Keratinocyte (primary cell): Measurements from ENCODE around the gene KIF17. TPM values are rescaled to one million over a fixed set of nuclear protein-coding genes. Genes with fewer than 3 reads are reported as not detected.

Source experiments
- DNase-seq: peaks from one replicate; pipeline ENCODE4 v3.0.0-alpha.2; 2011; ENCODE audit warnings: low read depth, missing footprints, low spot score
- FAIRE-seq: peaks from 2 replicates; lab custom pipeline; 2011; peaks lifted over from hg19 to GRCh38; lab: Jason Lieb, UNC
- H2AFZ ChIP-seq: 2 replicates; pipeline ENCODE4 v1.6.0; 2012; ENCODE audit warnings: low read length, control low read depth, inconsistent platforms; ENCODE audit not compliant: control insufficient read depth
- H3K27ac ChIP-seq: 2 replicates; pipeline ENCODE4 v1.5.1; 2011; ENCODE audit warnings: low read length; ENCODE audit not compliant: control insufficient read depth, insufficient read depth
- H3K27me3 ChIP-seq: 3 replicates; pipeline ENCODE4 v1.6.0; 2011; ENCODE audit warnings: low read length; ENCODE audit not compliant: control insufficient read depth, insufficient read depth; ENCODE audit errors: extremely low read depth
- H3K36me3 ChIP-seq, 2 experiments: 2 replicates in 1 of 2; 3 replicates in 1 of 2; pipeline ENCODE4 v1.5.1; 2011; ENCODE audit warnings: low read length in 2 of 2, mild to moderate bottlenecking in 1 of 2; ENCODE audit not compliant: control insufficient read depth in 2 of 2, insufficient read depth in 2 of 2; ENCODE audit errors: extremely low read depth in 1 of 2
- H3K4me1 ChIP-seq: 3 replicates; pipeline ENCODE4 v1.5.1; 2011; ENCODE audit warnings: low read length; ENCODE audit not compliant: control insufficient read depth, insufficient read depth; ENCODE audit errors: extremely low read depth
- H3K4me2 ChIP-seq: 3 replicates; pipeline ENCODE4 v1.6.0; 2011; ENCODE audit warnings: low read depth, low read length; ENCODE audit not compliant: control insufficient read depth, insufficient read depth; ENCODE audit errors: extremely low read depth
- H3K4me3 ChIP-seq, 3 experiments: fragments of 200-600 bp in 1 of 3; sonication (generic) in 1 of 3; 2 replicates in 2 of 3; 3 replicates in 1 of 3; pipeline ENCODE4 v1.5.1; 2011 to 2016; ENCODE audit warnings: low read length in 3 of 3, mild to moderate bottlenecking in 3 of 3, control low read depth in 2 of 3, inconsistent platforms in 1 of 3, low read depth in 1 of 3, mixed read lengths in 1 of 3, mixed run types in 1 of 3, moderate library complexity in 1 of 3; ENCODE audit not compliant: control insufficient read depth in 2 of 3, insufficient read depth in 2 of 3; ENCODE audit errors: extremely low read depth in 1 of 3
- H3K79me2 ChIP-seq: 2 replicates; pipeline ENCODE4 v1.6.0; 2012; ENCODE audit warnings: low read length; ENCODE audit not compliant: control insufficient read depth, insufficient read depth
- H3K9ac ChIP-seq: 3 replicates; pipeline ENCODE4 v1.6.0; 2011; ENCODE audit warnings: low read length; ENCODE audit not compliant: control insufficient read depth, insufficient read depth; ENCODE audit errors: extremely low read depth
- H3K9me1 ChIP-seq: 3 replicates; pipeline ENCODE4 v1.6.0; 2011; ENCODE audit warnings: low read length; ENCODE audit not compliant: control insufficient read depth, insufficient read depth; ENCODE audit errors: extremely low read depth
- H3K9me3 ChIP-seq: 2 replicates; pipeline ENCODE4 v1.5.1; 2012; ENCODE audit warnings: low read depth, low read length; ENCODE audit not compliant: control insufficient read depth
- H4K20me1 ChIP-seq: 3 replicates; pipeline ENCODE4 v1.6.0; 2011; ENCODE audit warnings: low read length; ENCODE audit not compliant: control insufficient read depth, insufficient read depth; ENCODE audit errors: extremely low read depth
- CTCF ChIP-seq, 3 experiments: IDR thresholded peaks in 1 of 3; conservative IDR thresholded peaks in 1 of 3; optimal IDR thresholded peaks in 1 of 3; 2 replicates in 2 of 3; 3 replicates in 1 of 3; pipeline versions ENCODE3 to v1.5.1; 2011; ENCODE audit warnings: low read length in 3 of 3, mild to moderate bottlenecking in 3 of 3, moderate library complexity in 2 of 3, control low read depth in 1 of 3, inconsistent platforms in 1 of 3; ENCODE audit not compliant: insufficient read depth in 2 of 3; ENCODE audit errors: extremely low read depth in 1 of 3
- EZH2 ChIP-seq: IDR thresholded peaks from one replicate; pipeline ENCODE4 v1.6.1; 2012; ENCODE audit warnings: inconsistent platforms, mild to moderate bottlenecking, low read length, moderate library complexity
- dilution Hi-C: fragments of 300-500 bp; cut with MboI; formaldehyde crosslinking; loops from one replicate; pipeline ENCODE4 v1.7.0; 2020; ENCODE audit warnings: low sequenced_read_pairs; ENCODE audit not compliant: extremely low pct_ligation_motif_present
- polyA plus RNA-seq, 5 experiments: library from polyadenylated mRNA; depleted of rRNA in 3 of 5; stranded (reverse) in 3 of 5; stranded (forward) in 1 of 5; unstranded in 1 of 5; fragments of >200 nt; gene quantifications; 1 replicate in 1 of 5; 2 replicates in 3 of 5; 3 replicates in 1 of 5; pipeline versions ENCODE4 v1.2.1 to v1.2.3, GENCODE V29; 2011 to 2012; ENCODE audit warnings: missing spikeins in 2 of 5, low read depth in 1 of 5, low replicate concordance in 1 of 5

The KIF17 gene
- polyA plus RNA-seq, 1 donor (not counting 4 experiments of a cell fraction or from before 2014, with no cell fraction given): 0.90 TPM

- no peaks in the 10 kb centered on the region for H3K79me2 ChIP-seq
- H3K27me3 ChIP-seq: no peaks in the 10 kb centered on the region
- peaks cover 19% of the 10 kb centered on the region for H3K4me1 ChIP-seq
- no peak overlapping the region for H3K4me2 ChIP-seq
- H3K36me3 ChIP-seq: peaks cover 0 to 8% of the 10 kb centered on the region in 2 experiments
- H3K9me3 ChIP-seq: no peaks in the 10 kb centered on the region
- dilution Hi-C loops: no loop called here
- no peak overlapping the region for H2AFZ ChIP-seq
- no peak for TF ChIP-seq CTCF (optimal IDR thresholded peaks at IDR 0.05 in 1 of 3, IDR thresholded peaks at IDR 0.05 in 1 of 3, conservative IDR thresholded peaks at IDR 0.05 in 1 of 3; ENCODE audit: extremely low read depth in 1 of 3, insufficient read depth in 2 of 3, low read length in 3 of 3)
- TF ChIP-seq EZH2: no peak
- H3K9me1 ChIP-seq: no peaks in the 10 kb centered on the region
- DNase-seq: no peak
- peak; percentile 44 for FAIRE-seq
- H4K20me1 ChIP-seq: no peaks in the 10 kb centered on the region
- no peak overlapping the region for H3K9ac ChIP-seq
- no peak overlapping the region for H3K4me3 ChIP-seq
- H3K27ac ChIP-seq: no peak overlapping the region
These were observed 100.8 kb downstream of the KIF17 start for GRCh38 chr1:20616847-20617487.

DNA sequence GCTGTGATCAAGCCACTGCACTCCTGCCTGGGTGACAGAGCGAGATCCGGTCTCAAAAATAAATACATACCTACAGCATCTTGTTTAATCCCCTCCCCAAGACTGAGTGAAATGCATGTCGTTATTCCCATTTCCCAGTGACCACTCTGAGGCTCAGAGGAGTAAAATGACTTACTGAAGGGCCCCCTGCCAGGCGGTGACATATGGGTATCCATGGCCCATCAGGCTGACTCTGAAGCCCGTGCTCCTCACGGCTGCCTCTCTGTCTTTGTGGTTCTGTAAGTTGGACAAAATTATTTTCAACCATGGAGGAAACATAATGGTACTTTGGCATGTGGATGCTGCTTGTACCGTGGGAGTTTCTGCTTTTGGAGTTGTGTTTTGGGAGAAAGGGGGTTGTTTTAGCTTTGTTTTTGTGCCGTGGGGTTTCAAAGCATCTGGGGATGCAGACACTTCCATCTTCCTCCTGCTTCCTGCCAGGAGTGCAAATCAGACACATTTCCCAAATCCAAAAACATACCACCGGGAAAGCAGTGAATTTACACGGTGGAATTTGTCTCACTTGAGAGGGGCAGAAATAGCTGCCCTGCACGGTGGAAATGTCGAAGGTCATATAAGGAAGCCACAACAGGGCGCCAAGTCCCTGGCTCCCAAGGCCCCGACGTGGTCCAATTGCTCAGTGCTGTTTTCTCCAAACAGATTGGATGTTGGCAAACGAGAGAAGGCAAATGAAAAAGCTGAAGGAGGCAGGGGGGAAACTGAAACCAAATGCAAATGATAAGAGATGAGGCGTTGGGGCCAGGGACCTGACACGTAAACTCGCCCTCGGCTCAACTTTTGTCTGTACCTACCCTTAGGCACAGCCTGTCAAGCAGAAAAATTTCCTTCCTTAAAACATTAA is 101.6 kb downstream of the KIF17 start:
- Histone ChIP-seq H3K4me2 (no peak overlapping the region), H3K9me3 (no peaks in the 10 kb centered on the region), H3K4me1 (peaks cover 19% of the 10 kb centered on the region), H3K9ac (no peak overlapping the region), H3K79me2 (no peaks in the 10 kb centered on the region), H3K27me3 (no peaks in the 10 kb centered on the region), H3K9me1 (no peaks in the 10 kb centered on the region), H3K36me3 (peaks cover 0 to 8% of the 10 kb centered on the region in 2 experiments), H2AFZ (no peak overlapping the region), H3K27ac (no peak overlapping the region), H4K20me1 (no peaks in the 10 kb centered on the region), H3K4me3 (no peak overlapping the region)
- dilution Hi-C loops: no loop called here
- no peak for FAIRE-seq
- no peak for TF ChIP-seq CTCF (optimal IDR thresholded peaks at IDR 0.05 in 1 of 3, IDR thresholded peaks at IDR 0.05 in 1 of 3, conservative IDR thresholded peaks at IDR 0.05 in 1 of 3; ENCODE audit: extremely low read depth in 1 of 3, insufficient read depth in 2 of 3, low read length in 3 of 3)
- TF ChIP-seq EZH2: no peak
- DNase-seq: no peak
